H9 (cell line): Measurements from ENCODE around the gene PACSIN2. TPM values are rescaled to one million over a fixed set of nuclear protein-coding genes. Genes with fewer than 3 reads are reported as not detected.

Source experiments
- DNase-seq: peaks from one replicate; pipeline ENCODE4 v3.0.0-alpha.2; 2017
- H2AFZ ChIP-seq: one replicate; pipeline ENCODE4 v1.6.1; 2013; ENCODE audit warnings: mild to moderate bottlenecking, low read length, control low read depth, moderate library complexity
- H2AK5ac ChIP-seq: 2 replicates; pipeline ENCODE4 v1.6.1; 2013; ENCODE audit warnings: low read length, control low read depth, mixed read lengths; ENCODE audit not compliant: insufficient read length
- H2BK120ac ChIP-seq: one replicate; pipeline ENCODE4 v1.6.1; 2013; ENCODE audit warnings: low read depth, mild to moderate bottlenecking, low read length, control low read depth, inconsistent platforms; ENCODE audit not compliant: poor library complexity, severe bottlenecking
- H2BK12ac ChIP-seq: 2 replicates; pipeline ENCODE4 v1.6.1; 2013; ENCODE audit warnings: low read length, control low read depth, mixed read lengths, low read depth; ENCODE audit not compliant: insufficient read length
- H2BK15ac ChIP-seq: 2 replicates; pipeline ENCODE4 v1.6.1; 2013; ENCODE audit warnings: low read depth, low read length, control low read depth
- H2BK20ac ChIP-seq: one replicate; pipeline ENCODE4 v1.6.1; 2013; ENCODE audit warnings: low read depth, mild to moderate bottlenecking, low read length, control low read depth, inconsistent platforms; ENCODE audit not compliant: poor library complexity, severe bottlenecking
- H2BK5ac ChIP-seq: 2 replicates; pipeline ENCODE4 v1.6.1; 2013; ENCODE audit warnings: low read length, control low read depth, mixed read lengths; ENCODE audit not compliant: insufficient read length
- H3K14ac ChIP-seq: 2 replicates; pipeline ENCODE4 v1.6.1; 2013; ENCODE audit warnings: low read length, control low read depth; ENCODE audit not compliant: insufficient read depth
- H3K18ac ChIP-seq: 2 replicates; pipeline ENCODE4 v1.6.1; 2013; ENCODE audit warnings: low read depth, mild to moderate bottlenecking, mixed read lengths, low read length, control low read depth; ENCODE audit not compliant: insufficient read length
- H3K23ac ChIP-seq: 2 replicates; pipeline ENCODE4 v1.6.1; 2013; ENCODE audit warnings: low read length, control low read depth, mixed read lengths, low read depth; ENCODE audit not compliant: insufficient read length
- H3K23me2 ChIP-seq: 2 replicates; pipeline ENCODE4 v1.6.1; 2013; ENCODE audit warnings: low read depth, mild to moderate bottlenecking, mixed read lengths, low read length, control low read depth; ENCODE audit not compliant: insufficient read length, poor library complexity, severe bottlenecking
- H3K27ac ChIP-seq: 2 replicates; pipeline ENCODE4 v1.5.1; 2013; ENCODE audit warnings: low read length, control low read depth, mixed read lengths, low read depth; ENCODE audit not compliant: insufficient read length
- H3K27me3 ChIP-seq: 2 replicates; pipeline ENCODE4 v1.6.1; 2013; ENCODE audit warnings: low read length, control low read depth, inconsistent platforms; ENCODE audit not compliant: insufficient read depth
- H3K4ac ChIP-seq: 2 replicates; pipeline ENCODE4 v1.6.1; 2013; ENCODE audit warnings: low read depth, mild to moderate bottlenecking, control low read depth, inconsistent platforms, low read length, moderate library complexity
- H3K4me1 ChIP-seq: 2 replicates; pipeline ENCODE4 v1.6.1; 2013; ENCODE audit warnings: low read length, control low read depth, inconsistent platforms; ENCODE audit not compliant: insufficient read depth
- H3K4me2 ChIP-seq: 2 replicates; pipeline ENCODE4 v1.6.1; 2013; ENCODE audit warnings: low read length, control low read depth, mixed read lengths; ENCODE audit not compliant: insufficient read length, insufficient read depth
- H3K56ac ChIP-seq: 2 replicates; pipeline ENCODE4 v1.6.1; 2013; ENCODE audit warnings: low read depth, mild to moderate bottlenecking, mixed read lengths, low read length, control low read depth; ENCODE audit not compliant: insufficient read length
- H3K79me1 ChIP-seq: 2 replicates; pipeline ENCODE4 v1.6.1; 2013; ENCODE audit warnings: low read depth, mild to moderate bottlenecking, moderate library complexity, low read length, control low read depth, inconsistent platforms; ENCODE audit not compliant: insufficient read depth, poor library complexity, severe bottlenecking
- H3K79me2 ChIP-seq: 2 replicates; pipeline ENCODE4 v1.6.1; 2013; ENCODE audit warnings: low read length, control low read depth, inconsistent platforms; ENCODE audit not compliant: insufficient read depth
- H3K9ac ChIP-seq: 2 replicates; pipeline ENCODE4 v1.6.1; 2013; ENCODE audit warnings: low read length, control low read depth, mixed read lengths; ENCODE audit not compliant: insufficient read length; ENCODE audit errors: extremely low read depth
- H3K9me3 ChIP-seq: one replicate; pipeline ENCODE4 v1.6.1; 2013; ENCODE audit warnings: low read depth, low read length, inconsistent platforms; ENCODE audit not compliant: control insufficient read depth
- H3T11ph ChIP-seq: one replicate; pipeline ENCODE4 v1.6.1; 2013; ENCODE audit warnings: mild to moderate bottlenecking, low read length, control low read depth, inconsistent platforms
- H4K20me1 ChIP-seq: one replicate; pipeline ENCODE4 v1.6.1; 2013; ENCODE audit not compliant: control insufficient read depth, insufficient read length, insufficient read depth
- H4K5ac ChIP-seq: 2 replicates; pipeline ENCODE4 v1.6.1; 2013; ENCODE audit warnings: low read depth, mild to moderate bottlenecking, mixed read lengths, low read length, control low read depth; ENCODE audit not compliant: insufficient read length
- H4K8ac ChIP-seq: replicated peaks from 2 replicates; pipeline ENCODE4 v1.6.1; 2013; ENCODE audit warnings: low read length, control low read depth, mixed read lengths, low read depth; ENCODE audit not compliant: insufficient read length
- H4K91ac ChIP-seq: 2 replicates; pipeline ENCODE4 v1.6.1; 2013; ENCODE audit warnings: low read depth, mild to moderate bottlenecking, moderate library complexity, mixed read lengths, low read length, control low read depth; ENCODE audit not compliant: insufficient read length
- H3K27ac Mint-ChIP-seq, 3 experiments: 2 replicates in 2 of 3; 3 replicates in 1 of 3; pipeline ENCODE4 v1.8.0; 2020 to 2021; ENCODE audit warnings: mixed read lengths in 3 of 3, mild to moderate bottlenecking in 1 of 3, moderate library complexity in 1 of 3
- H3K27me3 Mint-ChIP-seq: 2 replicates; pipeline ENCODE4 v1.8.0; 2021; ENCODE audit warnings: low read depth, mild to moderate bottlenecking, moderate library complexity, mixed read lengths
- H3K36me3 Mint-ChIP-seq, 3 experiments: 2 replicates in 2 of 3; 3 replicates in 1 of 3; pipeline ENCODE4 v1.8.0; 2020 to 2021; ENCODE audit warnings: low read depth in 3 of 3, mixed read lengths in 3 of 3; ENCODE audit not compliant: insufficient read depth in 1 of 3
- H3K4me1 Mint-ChIP-seq, 2 experiments: 2 replicates each; pipeline ENCODE4 v1.8.0; 2020; ENCODE audit warnings: mixed read lengths in 2 of 2
- H3K4me3 Mint-ChIP-seq, 2 experiments: 2 replicates in 1 of 2; 3 replicates in 1 of 2; pipeline ENCODE4 v1.8.0; 2020 to 2021; ENCODE audit warnings: mild to moderate bottlenecking in 2 of 2, mixed read lengths in 2 of 2, moderate library complexity in 1 of 2
- H3K9me3 Mint-ChIP-seq, 2 experiments: 2 replicates in 1 of 2; 3 replicates in 1 of 2; pipeline ENCODE4 v1.8.0; 2020; ENCODE audit warnings: mild to moderate bottlenecking in 2 of 2, mixed read lengths in 2 of 2, moderate library complexity in 1 of 2
- CTCF ChIP-seq: fragments of 200-600 bp; sonication (generic); conservative IDR thresholded peaks from 3 replicates; pipeline ENCODE4 v1.8.0; 2021; ENCODE audit warnings: antibody characterized with exemption, mild to moderate bottlenecking
- WGBS: extraction: QIAGEN DNeasy Blood & Tissue Kit; methylation state at CpG from one replicate; pipeline ENCODE4 v1.1.7; 2013; ENCODE audit warnings: missing lambda C conversion rate, low lambda C conversion rate, mixed read lengths; ENCODE audit not compliant: insufficient read length; ENCODE audit errors: extremely low coverage; 5-methylcytosine and 5-hydroxymethylcytosine counted together
- total RNA-seq: library from RNA; stranded (reverse); gene quantifications from 2 replicates; pipeline ENCODE4 v1.2.1, GENCODE V29; 2021

Gene PACSIN2
- total RNA-seq, 1 experiment from 2014 or later = 62.3 TPM

GRCh38 chr22:42915980-42916765, 98.8 kb downstream of the PACSIN2 start:
- Histone ChIP-seq H2AFZ (no peak overlapping the region), H3T11ph (no peak overlapping the region), H3K9ac (no peak overlapping the region), H3K23ac (no peak overlapping the region), H3K27me3 (no peaks in the 10 kb centered on the region), H3K4me2 (peak overlapping the region; percentile 17), H3K18ac (peak overlapping the region; percentile 58), H3K79me2 (peaks cover 4% of the 10 kb centered on the region; the same call in 1 of the 2 replicates), H2BK15ac (no peak overlapping the region), H2BK120ac (no peak overlapping the region), H2AK5ac (no peak overlapping the region), H2BK12ac (no peak overlapping the region), H2BK5ac (peak overlapping the region; percentile 21), H3K56ac (no peak overlapping the region), H2BK20ac (no peak overlapping the region), H3K14ac (peak overlapping the region; percentile 66; the same call in 1 of the 2 replicates), H3K23me2 (no peaks in the 10 kb centered on the region), H3K9me3 (no peaks in the 10 kb centered on the region), H3K27ac (no peak overlapping the region), H3K4me1 (peaks cover 4% of the 10 kb centered on the region; the same call in 1 of the 2 replicates), H4K5ac (no peak overlapping the region), H3K79me1 (no peaks in the 10 kb centered on the region), H4K8ac (no peak overlapping the region), H4K20me1 (no peaks in the 10 kb centered on the region), H3K4ac (no peak overlapping the region), H4K91ac (no peak overlapping the region)
- Mint-ChIP-seq H3K9me3 (no peaks in the 10 kb centered on the region), H3K36me3 (peaks cover 0 to 15% (median 11%) of the 10 kb centered on the region in 3 experiments; a peak in 6 of 7 replicates), H3K27ac (peak overlapping the region; percentile 43 to 94 (median 93)), H3K27me3 (no peaks in the 10 kb centered on the region), H3K4me1 (peaks cover 30 to 32% of the 10 kb centered on the region in 2 experiments), H3K4me3 (peak overlapping the region; percentile 17 to 69)
- no CpG with 5 or more reads among the region's 17 CpGs for WGBS
- no peak for TF ChIP-seq CTCF
- peak; percentile 72 for DNase-seq
